Measurements from ENCODE around the gene PDRG1. TPM values are rescaled to one million over a fixed set of nuclear protein-coding genes. Genes with fewer than 3 reads are reported as not detected.
A peak's percentile ranks its signal among the peaks of the same experiment; 100 is the strongest.

PDRG1 gene
- total and polyA plus RNA-seq, 4 donors = 8.5 to 35.8 (median 24.4) TPM

DNA sequence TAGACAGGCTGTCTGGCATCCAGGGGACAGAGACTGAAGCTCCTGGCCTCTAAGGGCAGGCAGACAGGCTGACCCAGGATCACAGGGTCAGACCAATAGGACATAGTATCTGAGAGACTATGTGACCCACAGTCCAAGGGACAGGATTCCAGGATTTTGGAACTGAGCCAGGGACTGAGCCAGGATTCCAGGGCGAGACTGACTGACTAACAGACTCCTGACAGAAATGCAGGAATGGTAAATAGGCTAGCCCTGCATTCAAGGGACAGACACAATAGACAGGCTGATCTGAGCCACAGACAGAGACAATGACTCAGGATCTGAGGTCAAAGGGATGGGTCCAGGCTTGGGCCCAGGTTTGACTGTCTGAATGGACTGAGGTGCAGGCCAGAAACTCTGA is 35.9 kb upstream of the PDRG1 start:
- H3K27me3 ChIP-seq (ENCODE audit: control insufficient read depth, insufficient read depth, low read length) = no peaks in the 10 kb centered on the region
- no peaks in the 10 kb centered on the region for H3K36me3 ChIP-seq (ENCODE audit: control insufficient read depth, insufficient read depth, low read length)
- no peak overlapping the region for H3K27ac ChIP-seq (ENCODE audit: low read depth, low read length)
- H3K9me3 ChIP-seq (ENCODE audit: control insufficient read depth, insufficient read depth, low read length) = no peaks in the 10 kb centered on the region
- no peak overlapping the region for H3K4me3 ChIP-seq (ENCODE audit: low read depth, low read length)
- WGBS (ENCODE audit: insufficient coverage) = 63% methylated on average over 1 of the region's 1 CpG
- H3K4me1 ChIP-seq (ENCODE audit: control insufficient read depth, insufficient read depth, low read length) = peaks cover 8% of the 10 kb centered on the region
- no peak for DNase-seq (ENCODE audit: low read depth in 4 of 6, low spot score in 6 of 6)

GRCh38 chr20:31984981-31985471 is 33.2 kb upstream of the PDRG1 start:
- Histone ChIP-seq H3K27me3 (ENCODE audit: control insufficient read depth, insufficient read depth, low read length) (no peaks in the 10 kb centered on the region), H3K4me3 (ENCODE audit: low read depth, low read length) (no peak overlapping the region), H3K4me1 (ENCODE audit: control insufficient read depth, insufficient read depth, low read length) (no peaks in the 10 kb centered on the region), H3K9me3 (ENCODE audit: control insufficient read depth, insufficient read depth, low read length) (no peaks in the 10 kb centered on the region), H3K27ac (ENCODE audit: low read depth, low read length) (no peak overlapping the region), H3K36me3 (ENCODE audit: control insufficient read depth, insufficient read depth, low read length) (no peaks in the 10 kb centered on the region)
- DNase-seq (ENCODE audit: low read depth in 4 of 6, low spot score in 6 of 6) = peak in 2 of 6 donors; percentile 30 to 90
- 15% methylated on average over 5 of the region's 6 CpGs for WGBS (ENCODE audit: insufficient coverage)

GRCh38 chr20:31981784-31982183 is 29.9 kb upstream of the PDRG1 start:
- 85% methylated on average over 2 of the region's 2 CpGs for WGBS (ENCODE audit: insufficient coverage)
- no peak overlapping the region for H3K4me3 ChIP-seq (ENCODE audit: low read depth, low read length)
- H3K27ac ChIP-seq (ENCODE audit: low read depth, low read length) = no peak overlapping the region
- H3K27me3 ChIP-seq (ENCODE audit: control insufficient read depth, insufficient read depth, low read length) = no peaks in the 10 kb centered on the region
- no peaks in the 10 kb centered on the region for H3K9me3 ChIP-seq (ENCODE audit: control insufficient read depth, insufficient read depth, low read length)
- H3K4me1 ChIP-seq (ENCODE audit: control insufficient read depth, insufficient read depth, low read length) = no peaks in the 10 kb centered on the region
- no peak for DNase-seq (ENCODE audit: low read depth in 4 of 6, low spot score in 6 of 6)
- no peaks in the 10 kb centered on the region for H3K36me3 ChIP-seq (ENCODE audit: control insufficient read depth, insufficient read depth, low read length)

DNA sequence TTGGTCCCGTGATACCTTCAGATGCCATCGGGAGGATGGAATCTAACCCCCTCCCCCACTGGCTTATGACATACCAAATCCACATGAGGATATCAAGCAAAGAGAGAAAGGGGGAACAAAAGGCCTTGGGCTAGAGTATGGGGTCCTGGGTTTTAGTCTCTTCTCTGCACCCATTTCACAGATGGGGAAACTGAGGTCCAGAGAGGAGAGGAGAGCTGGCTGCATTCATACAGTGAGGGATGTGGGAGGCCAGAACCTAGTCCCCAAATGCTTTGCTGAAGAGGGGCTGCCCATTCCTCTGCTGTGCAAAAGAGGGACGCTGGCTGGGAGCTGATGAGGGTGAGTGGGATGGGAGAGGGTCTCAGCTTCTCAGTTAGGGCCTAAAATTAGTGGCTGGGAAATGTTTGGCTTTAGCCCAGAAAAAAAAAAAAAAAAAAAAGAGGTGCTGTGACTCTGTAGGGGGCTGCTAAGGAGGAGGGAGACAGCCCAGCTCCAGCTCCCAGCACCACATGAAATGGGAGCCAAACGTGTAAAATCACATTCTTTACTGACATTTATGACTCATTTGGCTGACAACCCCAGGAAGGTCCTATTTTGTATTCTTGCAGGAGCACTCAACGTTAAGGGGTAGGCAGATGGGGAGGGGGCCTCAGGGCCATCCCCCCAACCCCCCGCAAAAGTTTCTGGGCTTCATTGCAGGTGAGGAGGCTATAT is 28.0 kb upstream of the PDRG1 start:
- no peak overlapping the region for H3K4me3 ChIP-seq (ENCODE audit: low read depth, low read length)
- 83% methylated on average over 1 of the region's 6 CpGs for WGBS (ENCODE audit: insufficient coverage)
- H3K9me3 ChIP-seq (ENCODE audit: control insufficient read depth, insufficient read depth, low read length) = no peaks in the 10 kb centered on the region
- DNase-seq (ENCODE audit: low read depth in 4 of 6, low spot score in 6 of 6) = no peak
- no peaks in the 10 kb centered on the region for H3K36me3 ChIP-seq (ENCODE audit: control insufficient read depth, insufficient read depth, low read length)
- no peaks in the 10 kb centered on the region for H3K27me3 ChIP-seq (ENCODE audit: control insufficient read depth, insufficient read depth, low read length)
- peaks cover 4% of the 10 kb centered on the region for H3K4me1 ChIP-seq (ENCODE audit: control insufficient read depth, insufficient read depth, low read length)
- no peak overlapping the region for H3K27ac ChIP-seq (ENCODE audit: low read depth, low read length)

DNA sequence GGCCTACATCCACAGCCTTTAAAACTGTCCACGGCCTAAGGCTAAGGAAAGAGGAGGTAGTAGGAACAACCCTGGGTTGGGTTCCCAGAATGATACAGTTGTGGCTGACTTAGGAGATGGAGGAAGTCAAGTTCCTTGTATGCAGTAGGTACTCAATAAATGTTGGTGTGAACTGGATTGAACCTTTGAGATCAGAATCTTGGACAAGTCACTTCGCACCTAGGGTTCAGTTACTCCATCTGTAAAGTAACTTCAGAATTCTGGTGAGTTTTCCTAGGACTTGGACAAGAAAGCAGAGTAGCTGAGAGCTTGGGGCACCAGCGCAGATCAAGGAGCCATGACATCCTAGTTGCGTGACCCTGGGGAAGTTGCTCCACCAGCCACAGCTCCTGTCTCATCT is 25.2 kb upstream of the PDRG1 start:
- 92% methylated on average over 2 of the region's 4 CpGs for WGBS (ENCODE audit: insufficient coverage)
- Histone ChIP-seq H3K36me3 (ENCODE audit: control insufficient read depth, insufficient read depth, low read length) (no peaks in the 10 kb centered on the region), H3K27me3 (ENCODE audit: control insufficient read depth, insufficient read depth, low read length) (peaks cover 2% of the 10 kb centered on the region), H3K27ac (ENCODE audit: low read depth, low read length) (no peak overlapping the region), H3K4me1 (ENCODE audit: control insufficient read depth, insufficient read depth, low read length) (peaks cover 5% of the 10 kb centered on the region), H3K4me3 (ENCODE audit: low read depth, low read length) (no peak overlapping the region), H3K9me3 (ENCODE audit: control insufficient read depth, insufficient read depth, low read length) (no peaks in the 10 kb centered on the region)
- no peak for DNase-seq (ENCODE audit: low read depth in 4 of 6, low spot score in 6 of 6)

GRCh38 chr20:31975874-31976273 is 24.0 kb upstream of the PDRG1 start:
- WGBS (ENCODE audit: insufficient coverage) = no CpG with 5 or more reads among the region's 2 CpGs
- DNase-seq (ENCODE audit: low read depth in 4 of 6, low spot score in 6 of 6) = no peak
- no peaks in the 10 kb centered on the region for H3K9me3 ChIP-seq (ENCODE audit: control insufficient read depth, insufficient read depth, low read length)
- H3K36me3 ChIP-seq (ENCODE audit: control insufficient read depth, insufficient read depth, low read length) = no peaks in the 10 kb centered on the region
- peaks cover 5% of the 10 kb centered on the region for H3K4me1 ChIP-seq (ENCODE audit: control insufficient read depth, insufficient read depth, low read length)
- no peak overlapping the region for H3K27ac ChIP-seq (ENCODE audit: low read depth, low read length)
- no peak overlapping the region for H3K4me3 ChIP-seq (ENCODE audit: low read depth, low read length)
- peaks cover 2% of the 10 kb centered on the region for H3K27me3 ChIP-seq (ENCODE audit: control insufficient read depth, insufficient read depth, low read length)

GRCh38 chr20:31974951-31975487 is 23.2 kb upstream of the PDRG1 start:
- Histone ChIP-seq H3K27me3 (ENCODE audit: control insufficient read depth, insufficient read depth, low read length) (peaks cover 2% of the 10 kb centered on the region), H3K4me1 (ENCODE audit: control insufficient read depth, insufficient read depth, low read length) (peaks cover 5% of the 10 kb centered on the region), H3K36me3 (ENCODE audit: control insufficient read depth, insufficient read depth, low read length) (no peaks in the 10 kb centered on the region), H3K9me3 (ENCODE audit: control insufficient read depth, insufficient read depth, low read length) (no peaks in the 10 kb centered on the region), H3K27ac (ENCODE audit: low read depth, low read length) (no peak overlapping the region), H3K4me3 (ENCODE audit: low read depth, low read length) (no peak overlapping the region)
- 21% methylated on average over 5 of the region's 10 CpGs for WGBS (ENCODE audit: insufficient coverage)
- DNase-seq (ENCODE audit: low read depth in 4 of 6, low spot score in 6 of 6) = no peak

GRCh38 chr20:31974296-31974695 is 22.4 kb upstream of the PDRG1 start:
- 83% methylated on average over 2 of the region's 2 CpGs for WGBS (ENCODE audit: insufficient coverage)
- no peak overlapping the region for H3K4me3 ChIP-seq (ENCODE audit: low read depth, low read length)
- H3K36me3 ChIP-seq (ENCODE audit: control insufficient read depth, insufficient read depth, low read length) = no peaks in the 10 kb centered on the region
- H3K27me3 ChIP-seq (ENCODE audit: control insufficient read depth, insufficient read depth, low read length) = peaks cover 2% of the 10 kb centered on the region
- H3K4me1 ChIP-seq (ENCODE audit: control insufficient read depth, insufficient read depth, low read length) = peaks cover 5% of the 10 kb centered on the region
- H3K9me3 ChIP-seq (ENCODE audit: control insufficient read depth, insufficient read depth, low read length) = no peaks in the 10 kb centered on the region
- no peak overlapping the region for H3K27ac ChIP-seq (ENCODE audit: low read depth, low read length)
- DNase-seq (ENCODE audit: low read depth in 4 of 6, low spot score in 6 of 6) = no peak

DNA sequence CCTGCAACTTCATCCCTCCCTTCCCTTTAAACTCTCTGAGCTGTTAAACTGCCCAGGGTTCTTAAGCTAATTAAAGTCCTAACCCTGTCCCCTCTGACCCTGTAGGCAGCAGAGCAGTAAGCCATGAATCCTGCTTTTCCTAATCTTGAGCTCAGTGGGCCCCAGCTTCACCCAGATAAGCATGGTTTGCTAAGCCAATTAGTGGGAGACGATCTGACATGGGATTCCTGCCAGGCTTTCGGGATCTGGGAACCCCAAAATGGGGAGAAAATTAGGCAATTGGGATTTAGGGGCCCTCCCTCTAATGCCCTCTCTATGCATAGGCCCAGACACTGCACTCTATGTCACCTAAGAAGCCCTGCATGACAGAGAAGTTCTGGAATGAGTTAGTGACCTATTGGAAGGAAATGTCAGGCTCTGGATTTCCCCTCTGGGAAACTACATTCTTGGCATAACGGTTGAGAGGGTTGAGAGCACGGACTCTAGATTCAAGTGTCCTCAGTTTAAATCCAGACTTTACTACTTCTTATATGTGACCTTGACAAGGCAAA is 20.7 kb upstream of the PDRG1 start:
- WGBS (ENCODE audit: insufficient coverage) = 58% methylated on average over 4 of the region's 4 CpGs
- Histone ChIP-seq H3K27me3 (ENCODE audit: control insufficient read depth, insufficient read depth, low read length) (peaks cover 2% of the 10 kb centered on the region), H3K9me3 (ENCODE audit: control insufficient read depth, insufficient read depth, low read length) (no peaks in the 10 kb centered on the region), H3K4me1 (ENCODE audit: control insufficient read depth, insufficient read depth, low read length) (peaks cover 20% of the 10 kb centered on the region), H3K36me3 (ENCODE audit: control insufficient read depth, insufficient read depth, low read length) (no peaks in the 10 kb centered on the region), H3K27ac (ENCODE audit: low read depth, low read length) (no peak overlapping the region), H3K4me3 (ENCODE audit: low read depth, low read length) (no peak overlapping the region)
- DNase-seq (ENCODE audit: low read depth in 4 of 6, low spot score in 6 of 6) = no peak

DNA sequence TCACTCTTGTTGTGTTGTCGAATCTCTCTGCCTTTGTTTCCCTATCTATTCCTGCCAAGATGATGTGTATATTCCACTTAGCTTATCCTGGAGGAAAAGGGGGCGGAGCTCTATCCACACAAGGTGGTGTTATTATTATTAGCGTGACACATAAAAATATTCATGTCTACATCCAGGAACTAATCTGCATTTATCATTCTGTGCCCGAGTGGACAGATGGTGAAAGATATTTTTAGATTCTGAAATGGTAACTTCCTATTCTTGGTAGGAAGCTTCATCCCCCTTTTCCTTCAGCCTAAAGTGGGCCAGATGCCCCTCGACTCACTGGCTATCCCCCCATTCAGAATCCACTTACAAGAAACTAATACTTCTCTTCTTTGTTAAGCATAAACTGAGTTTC is 18.1 kb upstream of the PDRG1 start:
- Histone ChIP-seq H3K4me1 (ENCODE audit: control insufficient read depth, insufficient read depth, low read length) (peaks cover 21% of the 10 kb centered on the region), H3K36me3 (ENCODE audit: control insufficient read depth, insufficient read depth, low read length) (no peaks in the 10 kb centered on the region), H3K9me3 (ENCODE audit: control insufficient read depth, insufficient read depth, low read length) (no peaks in the 10 kb centered on the region), H3K27ac (ENCODE audit: low read depth, low read length) (no peak overlapping the region), H3K4me3 (ENCODE audit: low read depth, low read length) (no peak overlapping the region), H3K27me3 (ENCODE audit: control insufficient read depth, insufficient read depth, low read length) (peaks cover 6% of the 10 kb centered on the region)
- WGBS (ENCODE audit: insufficient coverage) = no CpG with 5 or more reads among the region's 5 CpGs
- peak in 1 of 6 donors; percentile 57 for DNase-seq (ENCODE audit: low read depth in 4 of 6, low spot score in 6 of 6)

Measured in spinal cord (tissue), 10 donors.